ENCODE results near the gene ETNPPL.

ETNPPL gene

DNA sequence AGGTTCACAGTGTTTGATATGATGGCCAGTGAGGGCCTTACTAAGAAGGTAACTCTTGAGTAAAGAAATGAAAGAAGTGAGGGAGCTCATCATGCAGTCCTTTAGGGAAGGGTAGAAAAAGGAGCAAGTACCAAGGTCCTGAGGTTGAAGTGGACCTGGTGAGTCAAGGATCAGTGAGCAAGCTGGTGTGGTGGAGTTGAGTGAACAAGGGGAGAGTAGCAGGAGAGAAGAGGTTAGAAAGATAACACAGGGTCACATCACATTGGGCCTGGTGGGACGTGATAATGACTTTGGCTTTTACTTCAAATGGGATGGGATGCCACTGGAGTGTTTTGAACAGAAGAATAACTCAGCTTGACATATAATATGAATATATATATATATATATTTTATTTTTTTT, 67.8 kb downstream of the ETNPPL start:
- no peak for DNase-seq (ENCODE audit: low read depth)

DNA sequence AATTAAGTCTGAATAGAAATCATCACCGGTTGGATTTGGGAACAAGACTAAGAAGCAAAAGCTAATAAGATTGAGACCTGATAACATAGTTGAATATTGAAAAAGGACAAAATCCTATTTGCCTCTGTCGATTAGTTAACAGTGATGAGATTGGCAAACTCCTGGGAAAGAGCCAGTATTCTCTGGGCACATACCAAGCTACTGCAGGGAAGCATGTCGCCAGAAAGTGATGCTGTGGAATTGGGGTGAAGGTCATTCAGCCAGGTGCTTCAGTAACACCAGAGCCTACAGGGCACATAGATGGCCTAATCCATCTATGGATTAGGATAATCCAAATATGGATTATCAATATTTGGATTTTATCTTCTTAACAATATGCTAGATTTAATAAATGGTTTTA, 68.4 kb downstream of the ETNPPL start:
- no peak for DNase-seq (ENCODE audit: low read depth)

DNA sequence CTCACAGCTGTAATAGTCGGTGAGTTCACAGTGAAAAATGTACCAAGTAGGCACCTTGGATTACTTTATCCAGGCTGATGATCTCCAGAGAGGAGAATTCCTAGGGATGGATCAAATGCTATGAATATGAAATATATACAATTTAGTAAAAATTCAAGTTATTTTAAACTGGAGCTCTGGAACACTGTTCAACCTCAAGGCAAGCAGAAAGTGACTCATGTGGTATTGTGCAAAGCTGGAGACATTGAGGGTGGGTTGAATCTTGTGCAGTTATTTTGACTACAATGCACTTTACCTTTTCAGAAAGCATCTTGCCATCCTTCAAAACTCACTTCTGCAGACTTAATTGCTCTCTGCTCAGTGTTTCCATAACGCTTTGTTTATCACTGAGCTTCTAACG, 69.0 kb downstream of the ETNPPL start:
- DNase-seq (ENCODE audit: low read depth): no peak

DNA sequence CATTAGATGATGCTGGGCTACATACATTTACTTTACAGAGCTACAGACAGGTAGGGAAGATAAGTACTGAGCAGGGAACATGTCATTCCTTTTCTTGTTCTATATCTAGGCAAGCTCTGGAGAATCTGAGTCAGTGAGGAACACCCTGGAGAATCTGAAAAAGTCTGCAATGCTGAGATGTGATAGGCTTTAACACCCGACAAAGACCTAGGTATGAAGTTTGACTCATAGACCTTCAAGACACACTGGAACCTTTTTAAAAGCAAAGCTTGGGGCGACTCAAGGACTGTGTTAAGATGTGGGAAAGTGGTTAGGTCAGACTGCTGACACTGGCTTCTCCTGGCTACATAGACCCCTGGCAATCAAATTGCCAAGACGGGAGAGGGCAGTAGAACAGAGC, 69.6 kb downstream of the ETNPPL start:
- no peak for DNase-seq (ENCODE audit: low read depth)
